HG03575 (cell line): ENCODE measurements around the gene POLD2.
"Not testable (repeated sequence)": the region's sequence is repeated elsewhere in the genome, so short reads cannot be mapped to it uniquely, and the experiment has no call there.

Experiments
- ATAC-seq: cut with Tn5 transposase; IDR thresholded peaks from one replicate; pipeline ENCODE4 v1.9.1; 2021; ENCODE audit not compliant: unreplicated experiment, insufficient number of reproducible peaks, low FRiP score; ENCODE audit errors: extremely low read depth

POLD2 gene

DNA sequence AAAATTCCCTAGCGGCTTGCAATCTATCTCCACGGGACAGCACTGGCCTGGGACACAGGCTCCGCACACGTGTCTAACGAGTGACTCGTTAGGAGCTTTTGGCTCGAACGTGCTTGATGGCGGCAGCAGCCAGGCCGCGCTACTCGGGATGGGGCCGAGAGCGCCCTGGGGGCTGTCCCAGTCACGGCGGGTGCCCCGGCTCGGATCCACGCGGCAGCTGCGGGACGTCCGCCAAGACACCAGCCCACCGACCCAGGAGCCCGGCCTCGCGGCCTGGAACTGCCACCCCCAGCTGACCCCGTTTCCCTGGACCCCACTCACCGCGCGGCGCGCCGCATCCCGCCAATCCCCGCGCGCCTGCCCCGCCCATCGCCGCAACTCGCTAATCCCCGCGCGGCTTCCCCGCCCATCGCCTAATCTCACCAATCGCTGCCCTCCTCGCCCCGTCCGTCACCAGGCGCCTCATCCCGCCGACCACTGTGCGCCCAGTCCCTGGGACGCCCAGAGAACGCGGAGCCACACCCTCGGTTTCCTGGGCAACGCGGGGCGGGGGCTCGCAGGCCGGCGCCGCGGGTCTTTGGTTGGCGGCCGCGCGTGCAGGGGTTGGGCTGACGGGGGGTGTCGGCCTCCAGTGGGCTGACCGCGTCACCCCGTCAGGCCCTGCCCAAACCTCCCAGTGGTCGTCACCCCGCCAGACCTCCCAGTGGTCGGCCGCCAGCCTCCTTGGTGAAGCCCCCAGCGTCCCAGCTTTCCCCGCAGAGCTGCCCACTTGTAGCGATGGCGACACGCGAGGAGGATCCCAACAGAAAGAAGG lies at the start of gene POLD2:
POLD2 (minus strand) TSS at position 359 of the 814 bp plus-strand sequence. CDS start 1,495 bp downstream, outside the sequence.
- ATAC-seq, result peak; percentile 57

DNA sequence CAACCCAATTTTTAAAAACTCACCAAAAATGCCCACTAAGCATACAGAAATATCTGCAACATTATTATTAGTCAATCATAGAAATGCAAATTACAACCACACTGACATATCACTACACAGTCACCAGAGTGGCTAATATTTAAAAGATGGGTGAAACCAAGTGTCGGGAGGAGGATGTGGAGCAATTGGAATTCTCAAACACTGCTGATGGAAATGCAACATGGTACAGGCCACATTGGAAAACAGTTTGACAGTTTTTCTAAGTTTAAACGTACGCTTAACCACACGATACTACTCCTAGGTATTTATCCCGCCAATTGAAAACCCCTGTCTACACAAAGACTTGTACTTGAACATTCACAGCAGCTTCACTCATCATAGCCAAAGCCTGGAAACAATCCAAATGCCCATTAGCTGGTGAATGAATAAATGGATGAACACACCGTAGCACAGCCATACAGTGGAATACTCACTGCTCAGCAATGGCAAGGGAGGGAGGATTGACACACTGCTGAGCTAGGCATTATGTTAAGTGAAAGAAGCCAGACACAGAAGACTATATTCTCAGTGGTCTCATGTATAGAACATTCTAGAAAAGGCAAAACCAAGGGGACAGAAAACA lies 49.6 kb upstream of the POLD2 start:
- ATAC-seq, result no peak

DNA sequence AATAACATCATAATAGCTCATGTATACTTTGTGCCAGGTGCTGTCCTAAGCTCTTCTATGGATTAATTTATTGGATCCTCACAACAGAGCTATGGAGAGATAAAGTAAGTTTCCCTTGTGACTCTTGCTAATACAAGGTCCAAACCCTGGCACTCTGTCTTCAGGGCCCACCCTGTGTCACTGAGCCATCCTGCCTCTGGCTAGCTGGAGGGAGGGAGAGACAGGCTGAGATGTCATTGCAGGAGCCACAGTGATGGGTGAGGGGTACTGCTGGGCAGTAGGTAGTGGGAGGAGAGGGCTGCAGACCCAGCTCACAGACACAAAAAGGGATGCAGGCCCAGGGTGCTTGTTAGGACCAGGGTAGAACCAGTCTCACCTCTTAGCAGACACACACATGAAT lies 49.0 kb upstream of the POLD2 start:
- no peak for ATAC-seq

DNA sequence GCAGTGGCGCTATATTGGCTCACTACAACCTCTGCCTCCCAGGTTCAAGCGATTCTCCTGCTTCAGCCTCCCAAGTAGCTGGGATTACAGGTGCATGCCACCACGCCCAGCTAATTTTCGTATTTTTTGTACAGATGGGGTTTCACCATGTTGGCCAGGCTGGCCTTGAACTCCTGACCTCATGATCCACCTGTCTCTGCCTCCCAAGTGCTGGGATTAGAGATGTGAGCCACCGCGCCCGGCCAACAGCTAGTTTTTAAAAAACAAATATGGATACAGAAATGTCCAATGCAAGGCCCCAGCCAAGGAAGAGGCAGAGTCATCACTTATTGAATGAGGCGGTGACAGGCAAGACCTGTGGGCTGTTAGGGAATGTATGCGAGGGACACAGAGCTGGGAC lies 48.6 kb upstream of the POLD2 start:
- ATAC-seq, result not testable (repeated sequence)

DNA sequence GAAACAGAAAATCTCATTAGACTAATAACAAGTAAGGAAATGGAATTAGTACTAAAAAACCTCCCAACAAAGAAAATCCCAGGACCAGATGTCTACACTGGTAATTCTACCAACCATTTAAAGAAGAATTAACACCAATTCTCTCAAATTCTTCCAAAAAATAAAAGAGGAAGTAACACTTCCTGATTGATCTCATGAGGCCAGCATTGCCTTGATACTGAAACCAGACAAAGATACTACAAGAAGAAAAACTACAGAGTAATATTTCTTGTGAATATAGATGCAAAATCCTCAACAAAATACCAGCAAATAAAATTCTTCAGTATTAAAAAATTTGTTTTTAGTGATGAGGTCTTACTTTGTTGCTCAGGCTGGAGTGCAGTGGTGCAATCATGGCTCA lies 44.6 kb upstream of the POLD2 start:
- ATAC-seq, result no peak

DNA sequence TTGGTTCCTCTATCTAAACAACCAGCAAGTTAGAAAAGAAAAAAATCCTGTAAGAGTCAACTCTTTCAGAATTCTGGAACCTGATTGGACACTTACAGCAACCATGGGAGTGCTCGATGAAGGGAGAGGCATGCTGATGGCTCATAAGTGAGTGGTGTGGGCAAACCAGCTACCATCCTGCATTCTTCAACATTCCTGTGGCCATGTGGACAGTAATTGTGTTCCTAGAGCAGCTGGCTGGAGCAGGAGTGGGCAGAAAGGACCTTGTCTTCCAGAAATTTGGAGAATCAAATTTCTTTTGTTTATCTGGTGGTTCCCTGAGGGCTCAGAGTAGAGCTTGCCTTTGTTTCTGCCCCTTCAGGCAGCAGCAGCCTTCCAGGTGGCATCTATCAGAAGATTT lies 40.2 kb upstream of the POLD2 start:
- ATAC-seq, result no peak

DNA sequence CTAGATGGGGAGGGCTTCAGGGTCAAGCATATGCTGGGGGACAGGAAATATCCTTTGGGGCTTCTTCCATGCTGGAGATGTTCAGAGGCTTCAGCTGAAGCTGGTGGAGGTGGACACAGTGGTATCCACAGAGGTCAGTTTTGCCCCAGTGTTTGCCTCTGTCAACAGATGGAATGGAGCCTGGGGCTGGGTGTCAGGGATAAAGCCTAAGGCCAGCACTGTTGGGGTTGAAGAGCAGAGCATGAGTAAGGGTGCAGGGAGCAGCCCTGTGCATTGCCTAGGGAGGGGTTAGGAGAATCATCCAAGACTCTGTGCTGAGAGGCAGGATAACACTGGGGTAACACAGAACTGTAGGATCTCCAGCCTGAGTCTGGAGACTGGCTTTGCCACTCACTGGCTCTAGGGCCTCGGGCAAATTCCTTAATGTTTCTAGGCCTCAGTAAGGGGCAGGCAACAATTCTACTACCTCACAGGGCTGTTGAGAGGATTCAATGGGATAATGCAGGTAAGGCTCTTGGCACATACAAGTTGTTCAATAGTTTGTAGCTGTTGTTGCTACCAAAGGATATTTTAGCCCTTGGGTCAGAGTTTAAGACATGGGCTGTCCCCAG lies 39.5 kb upstream of the POLD2 start:
- ATAC-seq, result no peak

DNA sequence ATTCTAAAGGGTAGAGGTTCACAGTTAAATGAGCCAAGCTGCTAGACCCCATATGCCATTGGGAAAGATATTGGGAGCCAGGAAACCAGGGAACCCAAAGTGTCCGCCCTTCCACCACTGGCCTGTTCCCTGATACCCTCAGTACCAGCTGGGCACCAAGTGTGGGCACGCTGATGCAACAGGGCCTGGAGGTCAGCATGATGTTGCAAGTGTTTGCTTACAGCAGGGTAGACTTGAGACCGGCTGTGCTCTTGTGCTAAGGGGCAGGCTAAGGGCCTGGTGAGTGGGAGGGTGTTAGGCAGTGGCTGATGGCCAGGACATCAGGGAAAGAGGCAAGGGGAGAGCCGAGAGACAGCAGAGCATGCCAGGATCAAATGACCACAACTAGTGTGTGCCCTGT lies 38.8 kb upstream of the POLD2 start:
- no peak for ATAC-seq

DNA sequence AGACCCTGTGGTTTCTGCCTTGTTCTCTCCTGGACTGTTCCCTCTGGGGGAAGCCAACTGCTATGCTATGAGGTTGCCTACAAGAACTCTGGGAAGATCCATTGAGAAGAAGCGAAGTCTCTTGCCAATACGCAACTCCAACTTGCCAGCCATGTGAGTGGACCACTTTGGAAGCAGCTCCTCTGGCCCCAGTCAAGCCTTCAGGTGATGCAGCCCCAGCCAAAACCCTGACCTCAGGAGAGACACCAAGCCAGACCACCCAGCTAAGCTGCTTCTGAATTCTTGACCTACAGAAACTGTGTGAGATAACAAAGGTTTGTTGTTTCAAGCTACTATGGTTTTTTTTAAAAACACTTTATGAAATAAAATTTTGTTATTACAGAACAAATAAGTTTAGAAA lies 38.0 kb upstream of the POLD2 start:
- ATAC-seq, result no peak

DNA sequence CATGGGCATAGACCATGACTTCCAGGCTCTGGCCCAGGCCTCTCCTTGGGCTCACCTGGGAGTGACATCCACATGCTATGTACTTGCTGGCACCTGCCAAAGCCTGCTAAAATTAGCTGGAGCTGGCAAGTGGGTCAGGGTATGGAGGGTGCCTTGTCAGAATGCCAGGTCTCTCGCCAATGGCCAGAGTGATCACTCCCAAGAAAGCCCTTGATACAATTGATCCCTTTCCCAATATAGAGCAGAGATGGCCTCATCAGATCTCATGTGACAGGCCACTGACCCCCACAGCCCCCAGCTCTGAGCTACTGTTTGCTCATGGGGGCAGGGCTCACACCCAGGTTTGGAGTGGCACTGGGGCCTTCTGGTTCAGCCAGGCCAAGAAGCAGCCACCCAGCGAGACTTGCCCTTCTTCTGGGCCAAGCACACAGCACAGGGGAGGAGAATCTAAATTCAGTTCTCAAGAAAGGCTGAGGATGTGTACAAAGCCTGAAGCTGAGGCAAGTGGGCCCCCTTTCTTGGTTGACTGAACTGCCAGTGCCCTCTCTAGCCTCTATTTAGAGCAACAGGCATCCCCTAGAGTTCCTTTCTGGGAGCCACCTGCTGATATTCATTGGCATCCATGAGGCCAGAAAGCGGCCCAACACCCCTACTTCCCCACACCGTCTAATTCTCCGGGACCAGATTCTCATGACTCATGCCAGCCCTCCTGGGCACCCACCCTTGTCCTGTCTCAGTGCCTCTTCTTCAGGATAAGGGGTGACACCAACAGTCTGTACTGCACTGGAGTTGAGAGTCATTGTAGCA lies 36.7 kb upstream of the POLD2 start:
- ATAC-seq, result no peak

DNA sequence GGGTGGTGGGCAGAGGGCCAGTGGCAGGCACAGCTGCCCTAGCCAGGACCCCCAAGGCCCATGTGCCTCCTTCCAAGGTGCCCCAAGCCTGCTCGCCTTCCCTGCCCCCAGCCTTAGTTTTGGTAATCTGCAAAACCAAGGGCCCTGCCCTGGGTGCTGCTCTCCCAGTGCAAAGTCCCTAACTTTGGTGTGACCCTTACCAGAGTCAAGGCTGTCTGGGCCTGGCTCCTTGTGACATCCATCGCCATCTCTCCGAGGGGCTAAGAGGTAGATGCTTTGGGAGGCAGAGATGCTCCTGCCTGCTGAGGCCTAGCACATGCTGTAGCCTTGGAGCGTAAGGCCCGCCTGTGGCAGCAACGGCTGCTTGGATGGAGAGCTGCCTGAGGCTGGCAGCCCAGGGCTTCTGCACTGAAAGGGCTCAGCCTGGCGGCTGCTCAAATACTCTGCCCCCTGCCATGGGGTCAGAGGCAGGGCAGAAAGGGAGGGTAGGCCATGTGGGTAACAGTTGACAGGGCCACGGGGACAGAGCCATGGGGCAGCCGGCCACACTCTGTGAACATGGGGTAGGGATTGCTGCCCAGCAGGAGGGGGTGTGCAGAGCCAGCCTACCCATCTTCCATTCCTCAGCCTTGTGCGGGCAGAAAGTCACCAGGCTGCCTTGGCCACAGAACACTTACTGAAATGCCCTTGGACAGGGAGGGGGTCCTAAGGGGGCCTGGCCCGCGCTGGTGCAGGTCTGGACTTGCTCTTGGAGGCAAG lies 35.7 kb upstream of the POLD2 start:
- no peak for ATAC-seq

DNA sequence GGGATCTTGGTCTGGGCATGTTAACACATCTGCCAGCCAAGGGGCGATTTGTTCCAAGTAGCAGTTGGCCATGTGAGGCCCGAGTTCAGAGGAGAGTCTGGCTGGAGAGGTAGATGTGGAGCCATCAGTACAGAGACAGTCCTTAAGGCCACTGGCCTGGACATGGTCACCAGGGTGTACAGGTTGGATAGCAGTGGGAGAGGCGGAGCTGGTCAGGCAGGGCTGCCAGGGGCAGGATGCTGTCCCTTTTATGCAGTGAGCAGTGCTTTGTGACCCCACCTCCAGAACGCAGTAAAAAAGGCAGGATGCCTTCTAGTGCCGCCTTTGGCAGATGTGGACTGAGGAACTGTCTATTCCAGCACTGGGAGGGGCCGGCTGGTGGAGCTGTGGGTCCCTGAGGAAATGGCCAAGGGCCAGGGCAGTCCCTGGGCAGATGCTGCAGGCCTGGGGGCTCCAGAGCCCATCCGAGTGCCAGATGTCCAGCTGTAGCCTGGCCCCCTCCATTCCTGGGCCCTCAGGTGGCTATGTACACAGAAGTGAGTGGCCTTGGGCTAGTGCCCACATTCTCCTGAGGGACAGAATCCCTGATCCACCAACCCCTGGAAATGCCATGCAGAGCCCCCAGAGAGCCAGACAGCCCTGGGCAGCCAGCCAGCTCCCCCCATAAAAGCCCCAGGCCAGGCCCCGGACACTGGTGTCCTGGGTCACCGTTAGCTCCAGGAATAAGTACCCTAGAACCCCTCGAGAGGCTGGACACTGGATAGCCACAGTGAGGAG lies 34.9 kb upstream of the POLD2 start:
- no peak for ATAC-seq

DNA sequence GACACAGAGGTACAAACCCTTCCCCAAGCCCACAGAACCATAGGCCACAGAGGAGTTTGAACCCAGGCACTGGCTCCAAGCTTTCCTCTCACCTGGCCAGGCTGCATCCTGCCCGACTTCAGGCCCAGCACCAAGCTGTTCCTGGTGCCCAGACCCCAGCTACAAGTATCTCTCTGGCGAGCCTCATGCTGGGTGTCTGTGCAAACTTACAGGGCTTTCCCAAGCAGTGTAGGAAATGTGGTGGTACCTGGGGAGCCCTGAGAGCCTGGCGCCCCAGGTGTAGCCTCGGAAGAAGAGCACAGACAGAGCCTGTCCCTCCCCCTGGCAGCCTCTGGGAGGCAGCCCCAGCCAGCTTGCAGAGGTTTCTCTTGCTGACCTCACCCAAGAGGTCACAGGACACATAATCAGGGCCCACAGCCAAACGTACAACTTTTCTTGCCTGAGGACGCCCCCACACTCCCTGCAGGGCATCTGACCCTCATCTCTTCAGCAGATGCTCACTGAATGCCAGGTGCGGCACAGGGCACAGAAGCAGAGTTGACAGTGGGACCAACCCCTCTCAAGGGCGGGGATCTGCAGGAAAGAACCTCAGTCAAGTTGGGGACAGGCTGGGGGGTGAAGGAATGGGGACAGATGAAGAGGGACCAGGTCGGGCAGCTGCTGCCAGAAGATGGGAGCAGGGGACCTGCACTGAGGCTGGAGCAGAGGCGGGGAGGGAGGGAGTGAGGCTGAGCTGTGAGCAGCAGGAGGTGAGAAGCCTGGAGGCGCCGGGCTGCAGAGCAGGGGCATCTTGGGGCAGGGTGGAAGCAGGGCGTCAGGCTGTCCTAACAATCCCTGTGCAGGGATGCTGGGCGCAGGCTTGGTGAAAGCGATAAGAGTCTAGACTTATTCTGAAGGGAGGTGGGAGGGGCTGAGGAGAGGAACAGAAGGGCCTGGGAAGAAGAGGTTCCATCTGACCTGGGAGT lies 34.0 kb upstream of the POLD2 start:
- ATAC-seq, result no peak

DNA sequence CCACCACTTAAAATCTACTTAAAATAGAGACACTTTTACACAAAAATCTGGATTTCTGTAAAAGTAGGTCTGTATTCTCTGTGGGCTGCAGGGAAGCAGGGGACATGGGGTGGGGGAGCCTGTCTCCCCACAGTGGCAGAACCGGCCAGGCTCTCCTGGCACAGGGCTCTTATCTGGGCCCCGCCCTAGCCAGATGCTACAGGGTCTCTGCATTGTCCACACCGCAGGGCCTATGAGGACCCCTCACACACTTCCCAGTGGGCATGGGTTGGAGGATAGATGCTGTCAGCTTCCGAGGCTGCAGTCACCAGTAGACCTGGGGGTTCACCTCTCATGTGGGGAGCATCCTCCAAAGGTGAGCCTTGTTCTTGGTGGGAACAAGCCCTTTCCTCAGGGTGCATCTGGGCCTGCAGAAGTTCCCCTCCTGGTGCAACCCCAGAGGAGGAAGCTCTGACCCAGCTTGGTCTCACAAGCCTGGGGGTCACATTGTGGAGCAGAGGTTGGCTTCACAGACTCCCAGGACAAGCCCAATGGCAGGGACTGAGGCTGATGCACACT lies 33.2 kb upstream of the POLD2 start:
- ATAC-seq, result no peak

DNA sequence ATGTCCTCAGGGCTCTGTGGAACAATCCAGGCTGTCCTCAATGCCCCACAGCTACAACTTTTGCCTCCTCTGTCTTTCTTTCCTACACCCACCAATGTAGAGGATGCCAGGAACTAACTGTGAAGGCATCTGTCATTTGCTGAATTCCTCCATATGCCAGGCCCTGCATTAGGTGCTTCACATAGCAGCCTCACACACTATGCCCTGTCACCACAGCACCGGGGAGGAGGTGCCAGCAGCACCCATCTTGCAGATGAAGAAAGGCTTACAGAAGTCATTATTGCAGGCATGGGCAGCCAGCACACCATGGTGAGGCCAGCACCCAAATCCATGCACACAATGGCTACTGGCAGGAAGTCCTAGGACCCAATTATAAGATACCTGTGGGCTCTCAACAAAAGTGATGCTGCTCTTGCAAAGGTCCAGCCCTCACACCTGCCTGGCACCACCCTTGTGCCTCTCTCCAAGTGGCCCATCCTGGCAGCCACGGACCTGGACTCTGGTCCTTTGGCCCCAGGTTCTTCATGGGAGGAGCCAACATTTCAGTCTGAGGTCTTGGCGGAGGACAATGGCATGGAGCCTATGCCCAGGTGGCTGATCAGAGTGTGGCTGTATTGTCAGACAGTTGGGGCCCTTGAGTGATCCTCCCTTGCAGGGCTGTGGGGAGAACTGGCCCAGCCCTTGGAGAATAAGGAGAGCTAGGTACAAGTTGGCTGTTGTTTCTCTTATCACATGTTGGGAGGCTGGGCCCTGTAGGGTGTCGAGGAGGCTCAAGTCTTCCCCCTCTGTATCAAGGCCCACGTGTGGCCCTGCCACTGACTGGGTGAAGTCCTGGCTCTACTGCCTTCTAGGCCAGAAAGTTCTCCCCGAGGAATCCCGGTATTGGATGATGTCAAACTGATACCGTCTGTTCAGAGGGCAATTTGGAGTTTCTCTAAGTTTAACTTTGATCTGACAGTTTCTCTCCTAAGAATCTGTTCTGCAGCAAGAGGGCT lies 32.1 kb upstream of the POLD2 start:
- no peak for ATAC-seq

DNA sequence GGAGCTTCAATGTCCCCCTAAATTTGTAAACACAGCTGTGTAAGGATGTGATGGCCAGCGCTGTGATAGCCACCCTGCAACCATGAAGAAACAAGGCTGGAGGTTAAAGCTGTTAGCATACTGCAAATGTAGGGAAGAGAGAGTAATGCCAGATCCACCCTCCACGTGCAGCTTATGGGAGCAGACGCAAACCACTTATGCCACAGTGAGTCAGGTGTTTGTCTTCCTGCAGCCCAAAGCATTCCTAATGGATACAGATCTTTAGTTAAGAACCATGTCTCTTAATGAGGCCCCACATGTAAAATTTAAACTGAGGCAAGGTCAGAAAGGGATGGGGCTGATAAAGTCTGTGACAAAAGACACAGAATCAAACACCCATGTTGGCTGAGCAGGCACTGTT lies 31.4 kb upstream of the POLD2 start:
- no peak for ATAC-seq
